ENCODE measurements around the gene RMDN3. TPM values are rescaled to one million over a fixed set of nuclear protein-coding genes. Genes with fewer than 3 reads are reported as not detected.

Gene RMDN3
- total RNA-seq, 1 donor = 19.9 TPM

DNA sequence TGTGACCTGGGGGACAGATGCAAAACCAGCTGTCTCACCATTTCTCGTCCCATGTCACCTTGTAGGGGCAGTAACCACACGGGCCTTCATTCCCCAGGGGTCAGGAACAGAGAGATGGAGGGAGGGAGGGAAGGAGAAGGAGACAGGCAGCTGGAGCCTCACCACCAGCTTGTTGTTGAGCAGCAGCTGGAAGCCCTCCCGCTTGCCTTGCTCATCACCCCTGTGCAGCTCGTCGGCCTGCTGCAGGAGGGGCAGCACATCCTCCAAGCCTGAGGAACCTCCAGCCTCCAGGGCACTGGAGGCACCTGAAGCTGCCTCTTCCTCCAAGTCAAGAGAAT is 10.3 kb downstream of the RMDN3 start:
- Histone ChIP-seq H3K27me3 (ENCODE audit: insufficient read depth, low read length) (no peaks in the 10 kb centered on the region), H3K79me2 (ENCODE audit: insufficient read depth, low read length) (peaks cover 7% of the 10 kb centered on the region), H3K27ac (ENCODE audit: low read depth, low read length) (peak overlapping the region; percentile 73), H3K4me3 (ENCODE audit: insufficient read depth, low read length) (no peak overlapping the region), H3K4me1 (ENCODE audit: insufficient read depth, low read length) (peaks cover 24% of the 10 kb centered on the region), H3K36me3 (ENCODE audit: insufficient read depth, low read length) (peaks cover 42% of the 10 kb centered on the region), H3K9me3 (ENCODE audit: low read depth, low read length) (no peaks in the 10 kb centered on the region), H2AFZ (ENCODE audit: low read length) (no peak overlapping the region), H4K20me1 (ENCODE audit: insufficient read depth, low read length) (peaks cover 24% of the 10 kb centered on the region), H3K4me2 (ENCODE audit: insufficient read depth, low read length) (no peak overlapping the region)
- DNase-seq (ENCODE audit: insufficient read length, low spot score, missing footprints) = no peak
- TF ChIP-seq, protein P1, sequence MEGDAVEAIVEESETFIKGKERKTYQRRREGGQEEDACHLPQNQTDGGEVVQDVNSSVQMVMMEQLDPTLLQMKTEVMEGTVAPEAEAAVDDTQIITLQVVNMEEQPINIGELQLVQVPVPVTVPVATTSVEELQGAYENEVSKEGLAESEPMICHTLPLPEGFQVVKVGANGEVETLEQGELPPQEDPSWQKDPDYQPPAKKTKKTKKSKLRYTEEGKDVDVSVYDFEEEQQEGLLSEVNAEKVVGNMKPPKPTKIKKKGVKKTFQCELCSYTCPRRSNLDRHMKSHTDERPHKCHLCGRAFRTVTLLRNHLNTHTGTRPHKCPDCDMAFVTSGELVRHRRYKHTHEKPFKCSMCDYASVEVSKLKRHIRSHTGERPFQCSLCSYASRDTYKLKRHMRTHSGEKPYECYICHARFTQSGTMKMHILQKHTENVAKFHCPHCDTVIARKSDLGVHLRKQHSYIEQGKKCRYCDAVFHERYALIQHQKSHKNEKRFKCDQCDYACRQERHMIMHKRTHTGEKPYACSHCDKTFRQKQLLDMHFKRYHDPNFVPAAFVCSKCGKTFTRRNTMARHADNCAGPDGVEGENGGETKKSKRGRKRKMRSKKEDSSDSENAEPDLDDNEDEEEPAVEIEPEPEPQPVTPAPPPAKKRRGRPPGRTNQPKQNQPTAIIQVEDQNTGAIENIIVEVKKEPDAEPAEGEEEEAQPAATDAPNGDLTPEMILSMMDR (IDR thresholded peaks at IDR 0.05; ENCODE audit: extremely low read depth, low read depth, low read length) = no peak

DNA sequence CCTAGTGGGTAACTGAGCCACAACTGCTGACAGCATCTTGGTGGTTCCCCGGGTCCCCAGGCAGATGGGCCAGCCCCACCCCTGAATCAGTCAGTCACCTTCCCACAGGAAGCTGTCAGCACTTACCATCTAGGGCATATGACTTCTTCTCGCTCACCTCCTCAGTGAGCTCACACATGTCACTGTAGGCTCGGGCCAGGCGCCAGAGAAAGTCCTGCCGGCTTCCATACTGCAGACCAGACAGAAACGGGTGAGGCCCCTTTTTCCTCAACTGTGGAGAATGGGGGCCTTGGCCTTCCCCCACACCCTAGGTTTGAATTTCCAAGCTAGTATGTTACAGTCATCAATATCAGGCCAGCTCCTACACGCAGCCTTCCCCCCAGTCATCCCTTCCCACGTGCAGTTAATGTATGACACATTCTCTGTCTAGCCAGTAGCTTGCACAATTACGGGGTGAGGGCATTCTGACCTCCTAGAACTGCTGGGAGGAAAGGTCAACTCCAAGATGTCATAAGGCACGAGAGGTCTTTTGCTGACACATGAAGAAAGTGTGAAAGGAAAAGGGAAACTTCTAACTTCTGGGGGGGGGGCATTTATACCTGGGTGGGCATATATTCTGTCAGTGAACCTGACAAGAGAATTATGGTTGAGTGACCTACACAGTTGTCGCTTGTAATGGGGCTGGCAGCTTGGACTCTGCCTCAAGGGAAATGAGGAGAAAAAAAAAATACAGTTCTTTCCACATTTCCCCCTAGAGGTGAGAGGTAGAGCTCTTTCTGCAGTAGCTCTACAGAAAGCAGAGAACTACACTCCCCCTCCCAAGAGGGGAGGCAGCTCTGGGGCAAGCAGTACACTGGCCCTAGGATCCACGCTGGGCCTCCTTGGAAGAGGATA is 10.9 kb downstream of the RMDN3 start:
- Histone ChIP-seq H3K27ac (ENCODE audit: low read depth, low read length) (peak overlapping the region; percentile 73), H3K27me3 (ENCODE audit: insufficient read depth, low read length) (no peaks in the 10 kb centered on the region), H3K4me1 (ENCODE audit: insufficient read depth, low read length) (peaks cover 24% of the 10 kb centered on the region), H3K9me3 (ENCODE audit: low read depth, low read length) (no peaks in the 10 kb centered on the region), H3K36me3 (ENCODE audit: insufficient read depth, low read length) (peaks cover 46% of the 10 kb centered on the region), H3K79me2 (ENCODE audit: insufficient read depth, low read length) (peaks cover 7% of the 10 kb centered on the region), H4K20me1 (ENCODE audit: insufficient read depth, low read length) (peaks cover 24% of the 10 kb centered on the region), H3K4me2 (ENCODE audit: insufficient read depth, low read length) (peak overlapping the region; percentile 34), H2AFZ (ENCODE audit: low read length) (no peak overlapping the region), H3K4me3 (ENCODE audit: insufficient read depth, low read length) (no peak overlapping the region)
- TF ChIP-seq, protein P1 (IDR thresholded peaks at IDR 0.05; ENCODE audit: extremely low read depth, low read depth, low read length) = peak; percentile 22
- peak; percentile 85 for DNase-seq (ENCODE audit: insufficient read length, low spot score, missing footprints)

DNA sequence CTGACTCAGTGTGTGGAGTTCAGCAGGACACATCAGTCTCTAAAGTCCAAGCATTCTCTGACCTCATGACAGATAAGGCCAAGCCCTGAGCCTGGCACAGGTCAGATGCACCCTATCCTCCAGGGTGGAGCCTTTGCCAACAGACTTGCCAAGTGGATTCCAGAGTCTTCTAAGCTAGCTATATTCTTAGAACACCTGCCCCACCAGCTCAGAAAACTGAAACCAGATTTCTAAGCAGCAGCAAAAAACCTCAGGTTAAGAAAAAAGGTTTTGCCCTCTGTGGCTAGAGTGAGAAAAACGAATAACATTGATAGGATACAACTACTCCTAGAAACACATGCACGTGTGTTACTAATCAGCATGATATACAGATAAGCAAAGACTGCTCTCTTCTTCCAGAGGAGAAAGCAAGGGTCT is 11.6 kb downstream of the RMDN3 start:
- no peaks in the 10 kb centered on the region for H3K9me3 ChIP-seq (ENCODE audit: low read depth, low read length)
- no peak overlapping the region for H3K4me3 ChIP-seq (ENCODE audit: insufficient read depth, low read length)
- H3K4me2 ChIP-seq (ENCODE audit: insufficient read depth, low read length) = peak overlapping the region; percentile 34
- peak overlapping the region; percentile 73 for H3K27ac ChIP-seq (ENCODE audit: low read depth, low read length)
- no peak overlapping the region for H2AFZ ChIP-seq (ENCODE audit: low read length)
- peak; percentile 30 for DNase-seq (ENCODE audit: insufficient read length, low spot score, missing footprints)
- peaks cover 53% of the 10 kb centered on the region for H3K36me3 ChIP-seq (ENCODE audit: insufficient read depth, low read length)
- H3K27me3 ChIP-seq (ENCODE audit: insufficient read depth, low read length) = no peaks in the 10 kb centered on the region
- peaks cover 24% of the 10 kb centered on the region for H3K4me1 ChIP-seq (ENCODE audit: insufficient read depth, low read length)
- peaks cover 24% of the 10 kb centered on the region for H4K20me1 ChIP-seq (ENCODE audit: insufficient read depth, low read length)
- peaks cover 7% of the 10 kb centered on the region for H3K79me2 ChIP-seq (ENCODE audit: insufficient read depth, low read length)
- TF ChIP-seq, protein P1 (IDR thresholded peaks at IDR 0.05; ENCODE audit: extremely low read depth, low read depth, low read length) = no peak

DNA sequence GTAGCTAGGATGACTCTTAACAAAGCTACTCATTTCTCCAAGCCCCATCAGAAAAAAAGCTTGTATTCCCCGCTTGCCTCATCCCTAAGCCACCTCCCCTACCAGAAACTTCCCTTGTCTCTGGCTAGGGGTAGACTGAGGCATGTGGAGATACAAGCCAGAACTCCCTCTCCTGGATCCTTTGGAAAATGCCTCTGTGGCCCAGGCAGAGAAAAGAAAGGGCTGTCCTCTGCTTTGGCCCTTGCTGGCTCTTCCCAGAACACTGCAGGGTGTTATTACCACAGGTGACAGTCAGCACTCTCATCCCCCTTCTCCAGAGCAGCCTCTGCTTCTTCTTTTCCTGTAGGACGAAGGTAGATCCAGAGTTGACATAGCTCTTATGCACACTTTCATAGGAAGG is 15.2 kb downstream of the RMDN3 start:
- Histone ChIP-seq H3K4me3 (ENCODE audit: insufficient read depth, low read length) (no peak overlapping the region), H4K20me1 (ENCODE audit: insufficient read depth, low read length) (peaks cover 4% of the 10 kb centered on the region), H3K36me3 (ENCODE audit: insufficient read depth, low read length) (peaks cover 79% of the 10 kb centered on the region), H3K4me2 (ENCODE audit: insufficient read depth, low read length) (no peak overlapping the region), H3K9me3 (ENCODE audit: low read depth, low read length) (no peaks in the 10 kb centered on the region), H3K79me2 (ENCODE audit: insufficient read depth, low read length) (peaks cover 3% of the 10 kb centered on the region), H2AFZ (ENCODE audit: low read length) (no peak overlapping the region), H3K27me3 (ENCODE audit: insufficient read depth, low read length) (no peaks in the 10 kb centered on the region), H3K27ac (ENCODE audit: low read depth, low read length) (no peak overlapping the region), H3K4me1 (ENCODE audit: insufficient read depth, low read length) (peaks cover 16% of the 10 kb centered on the region)
- DNase-seq (ENCODE audit: insufficient read length, low spot score, missing footprints) = no peak
- TF ChIP-seq, protein P1 (IDR thresholded peaks at IDR 0.05; ENCODE audit: extremely low read depth, low read depth, low read length) = no peak
